A549 treated with Mapracorat at 1 μM for 4 hours (cell line): ENCODE measurements around the gene GSN. TPM values are rescaled to one million over a fixed set of nuclear protein-coding genes. Genes with fewer than 3 reads are reported as not detected.

Experiments used
- total RNA-seq: library from RNA; stranded (reverse); fragments of 200-300 nt; extraction: Qiagen RNA extraction; gene quantifications from 5 replicates; pipeline ENCODE4 v1.2.3, GENCODE V29; 2022

Gene GSN
- total RNA-seq = 62.9 to 78.1 TPM (median 73.0 TPM) in 5 replicates

DNA sequence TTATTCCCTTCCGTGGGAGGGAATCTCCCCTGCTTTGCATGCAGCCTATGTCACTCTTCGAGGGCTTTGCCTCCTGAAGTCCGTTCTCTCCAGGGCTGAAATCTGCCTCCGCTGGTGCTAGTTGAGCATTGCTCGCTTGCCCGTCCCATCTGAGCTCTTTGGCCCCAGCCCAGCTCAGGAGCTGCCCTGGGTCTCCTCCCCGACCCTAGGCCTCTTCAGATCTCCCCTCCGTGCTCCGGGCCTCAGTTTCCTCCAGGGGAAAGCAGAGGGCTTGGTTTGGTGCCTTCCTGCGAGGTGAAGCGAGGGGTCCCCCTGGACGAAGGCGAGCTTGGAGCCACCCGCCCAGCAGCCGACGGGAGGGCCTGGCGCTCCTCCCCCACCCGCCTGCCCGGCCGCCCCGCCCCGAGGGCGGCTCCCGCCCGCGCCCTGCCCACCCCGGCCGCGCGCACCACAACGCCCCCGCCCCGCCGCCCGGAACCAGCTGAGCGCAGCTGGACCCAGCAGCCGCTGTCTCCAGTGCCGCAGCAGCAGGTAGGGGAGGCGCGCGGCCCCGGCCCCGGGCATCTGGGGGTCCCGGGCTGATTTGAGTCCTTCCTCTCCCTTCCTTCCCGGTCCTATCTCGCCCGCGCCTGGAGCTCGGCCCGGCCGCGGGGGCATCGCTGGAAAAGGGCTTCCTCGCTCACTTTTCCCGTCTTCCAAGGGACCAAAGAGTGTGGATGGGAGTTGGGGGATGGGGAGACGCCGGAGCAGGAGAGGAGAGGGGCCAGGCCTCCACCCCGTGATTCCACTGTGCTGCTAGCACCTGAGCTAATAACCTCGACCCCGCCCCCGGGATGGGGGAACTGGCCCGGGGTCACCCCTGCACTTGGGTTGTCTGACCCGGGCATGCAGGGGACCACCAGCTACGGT, at the start of gene GSN:
Gene GSN (plus strand): TSS at position 474 of the 909 bp plus-strand sequence. CDS start 33,810 bp downstream, outside the sequence.

DNA sequence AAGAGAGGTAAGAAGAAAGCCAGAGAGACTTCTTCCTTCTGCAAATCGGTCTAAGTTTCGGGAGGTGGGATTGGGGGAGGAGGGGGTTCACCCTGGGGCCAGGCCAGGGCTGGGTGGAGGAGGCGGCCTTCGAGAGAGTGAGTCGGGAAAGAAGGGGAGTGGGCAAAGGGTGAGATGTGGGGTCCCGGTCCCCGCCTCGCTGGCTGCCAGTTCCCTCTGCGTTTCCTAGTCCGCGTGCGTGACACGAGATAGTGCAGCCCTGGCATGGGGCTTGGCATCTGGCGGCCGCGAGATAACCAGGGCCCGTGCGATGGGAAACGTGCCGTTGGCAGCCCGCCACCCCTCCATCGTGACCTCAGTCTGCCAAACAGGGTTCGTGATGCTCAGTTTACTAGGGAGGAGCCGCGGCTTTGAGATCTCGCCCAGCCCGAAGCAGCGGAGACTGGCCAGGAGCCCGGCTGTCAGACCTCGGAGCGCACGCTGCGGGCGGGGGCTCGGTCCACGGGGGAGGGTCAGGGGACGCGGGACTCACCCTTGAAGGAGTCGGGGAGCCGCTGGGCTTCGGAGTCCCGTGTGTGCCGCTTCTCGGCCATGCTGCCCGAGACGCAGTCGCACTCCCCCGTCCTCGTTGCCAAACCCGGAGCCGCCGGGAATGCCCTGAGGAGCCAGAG, 101.8 kb downstream of the GSN start, which contains the start of gene STOM:
Gene STOM (minus strand): TSS at position 656 of the 671 bp plus-strand sequence. CDS start 63 bp downstream, at position 593.

Other genes with a start within 250 kb of the GSN start
- 11.2 to 14.4 TPM (median 12.4 TPM) in 5 replicates for gene C5, start 217.9 kb upstream of the GSN start, total RNA-seq
- 5.0 to 6.7 TPM (median 6.3 TPM) in 5 replicates for gene CNTRL, start 193.2 kb upstream of the GSN start, total RNA-seq
- 46.1 to 50.1 TPM (median 46.3 TPM) in 5 replicates for gene RAB14, start 66.3 kb upstream of the GSN start, total RNA-seq
- gene STOM, start 102.1 kb downstream of the GSN start, total RNA-seq = 261 to 323 TPM (median 265 TPM) in 5 replicates
- not detected in 5 replicates for gene GGTA1, start 231.7 kb downstream of the GSN start, total RNA-seq